Raji (cell line): Measurements from ENCODE around the gene MEIS2.

Experiments used
- POLR2A ChIP-seq: IDR thresholded peaks from 2 replicates; pipeline ENCODE4 v1.6.1; 2011; ENCODE audit warnings: low read depth, low read length, control low read depth; ENCODE audit not compliant: insufficient read depth

Gene MEIS2

GRCh38 chr15:37125143-37125542 is 24.8 kb upstream of the MEIS2 start:
- TF ChIP-seq POLR2A, result no peak

GRCh38 chr15:37124331-37124730 is 24.0 kb upstream of the MEIS2 start:
- no peak for TF ChIP-seq POLR2A

GRCh38 chr15:37122703-37123102 is 22.4 kb upstream of the MEIS2 start:
- no peak for TF ChIP-seq POLR2A

- no peak for TF ChIP-seq POLR2A
These were observed 21.1 kb upstream of the MEIS2 start for GRCh38 chr15:37121492-37121891.

GRCh38 chr15:37117030-37117429 is 16.7 kb upstream of the MEIS2 start:
- TF ChIP-seq POLR2A, result no peak

- no peak for TF ChIP-seq POLR2A
These were observed 15.2 kb upstream of the MEIS2 start for GRCh38 chr15:37115538-37115937.

GRCh38 chr15:37112971-37113670 is 12.8 kb upstream of the MEIS2 start:
- TF ChIP-seq POLR2A, result no peak

- no peak for TF ChIP-seq POLR2A
These were observed 11.8 kb upstream of the MEIS2 start for GRCh38 chr15:37112171-37112570.

- TF ChIP-seq POLR2A, result no peak
These were observed 11.0 kb upstream of the MEIS2 start for GRCh38 chr15:37111427-37111717.

- TF ChIP-seq POLR2A, result no peak
These were observed 9.7 kb upstream of the MEIS2 start for GRCh38 chr15:37109872-37110572.

- TF ChIP-seq POLR2A, result no peak
These were observed 9.0 kb upstream of the MEIS2 start for GRCh38 chr15:37109168-37109871.

GRCh38 chr15:37108381-37109167 is 8.2 kb upstream of the MEIS2 start:
- no peak for TF ChIP-seq POLR2A

GRCh38 chr15:37107744-37108380 is 7.5 kb upstream of the MEIS2 start:
- no peak for TF ChIP-seq POLR2A

- no peak for TF ChIP-seq POLR2A
These were observed 6.9 kb upstream of the MEIS2 start for GRCh38 chr15:37107071-37107743.
